ENCODE measurements around the gene SLC30A2. TPM values are rescaled to one million over a fixed set of nuclear protein-coding genes. Genes with fewer than 3 reads are reported as not detected.

Gene SLC30A2
- total RNA-seq, 1 donor from 2014 or later: not detected

DNA sequence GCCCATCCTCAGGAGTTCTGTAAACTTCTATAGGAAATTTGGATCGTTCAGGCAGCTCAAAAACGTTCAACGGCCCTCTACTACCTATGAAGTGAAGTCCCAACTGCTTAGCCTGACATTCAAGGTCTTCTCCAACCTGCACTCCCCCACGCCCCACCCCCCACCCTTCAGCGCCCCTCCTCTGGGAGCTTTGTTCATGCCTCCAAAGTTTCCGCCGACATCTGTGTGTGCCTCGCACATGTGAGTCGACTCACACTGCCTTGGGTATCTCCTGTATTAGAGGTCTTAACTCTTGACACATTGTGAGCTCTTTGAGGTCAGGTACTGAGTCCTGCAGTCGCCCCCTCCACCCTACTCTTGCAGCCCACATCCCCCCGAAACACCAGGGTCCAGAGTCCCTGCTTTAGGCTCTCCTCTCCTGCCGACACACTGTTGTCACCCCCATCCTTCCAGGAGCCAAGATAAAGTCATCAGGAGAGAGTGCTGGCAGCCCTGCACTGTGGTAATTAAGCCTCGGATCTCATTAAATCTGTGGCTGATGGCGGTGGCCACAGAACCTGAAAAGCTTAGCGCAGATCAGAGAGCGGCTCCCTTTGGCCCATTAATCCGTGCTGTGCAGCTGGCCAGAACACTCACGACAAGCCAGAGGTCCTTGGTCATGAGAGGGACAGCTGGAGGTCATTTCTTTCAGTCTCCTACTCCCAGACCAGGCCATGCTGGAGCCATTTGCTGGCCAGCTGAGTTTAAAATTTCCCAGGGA, 46.7 kb downstream of the SLC30A2 start:
- TF ChIP-seq, protein P1, sequence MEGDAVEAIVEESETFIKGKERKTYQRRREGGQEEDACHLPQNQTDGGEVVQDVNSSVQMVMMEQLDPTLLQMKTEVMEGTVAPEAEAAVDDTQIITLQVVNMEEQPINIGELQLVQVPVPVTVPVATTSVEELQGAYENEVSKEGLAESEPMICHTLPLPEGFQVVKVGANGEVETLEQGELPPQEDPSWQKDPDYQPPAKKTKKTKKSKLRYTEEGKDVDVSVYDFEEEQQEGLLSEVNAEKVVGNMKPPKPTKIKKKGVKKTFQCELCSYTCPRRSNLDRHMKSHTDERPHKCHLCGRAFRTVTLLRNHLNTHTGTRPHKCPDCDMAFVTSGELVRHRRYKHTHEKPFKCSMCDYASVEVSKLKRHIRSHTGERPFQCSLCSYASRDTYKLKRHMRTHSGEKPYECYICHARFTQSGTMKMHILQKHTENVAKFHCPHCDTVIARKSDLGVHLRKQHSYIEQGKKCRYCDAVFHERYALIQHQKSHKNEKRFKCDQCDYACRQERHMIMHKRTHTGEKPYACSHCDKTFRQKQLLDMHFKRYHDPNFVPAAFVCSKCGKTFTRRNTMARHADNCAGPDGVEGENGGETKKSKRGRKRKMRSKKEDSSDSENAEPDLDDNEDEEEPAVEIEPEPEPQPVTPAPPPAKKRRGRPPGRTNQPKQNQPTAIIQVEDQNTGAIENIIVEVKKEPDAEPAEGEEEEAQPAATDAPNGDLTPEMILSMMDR (conservative IDR thresholded peaks at IDR 0.05; ENCODE audit: low read depth, low read length): no peak
- no peak for DNase-seq (ENCODE audit: low read depth)
- H3K4me3 ChIP-seq (ENCODE audit: low read depth, low read length): no peak overlapping the region

DNA sequence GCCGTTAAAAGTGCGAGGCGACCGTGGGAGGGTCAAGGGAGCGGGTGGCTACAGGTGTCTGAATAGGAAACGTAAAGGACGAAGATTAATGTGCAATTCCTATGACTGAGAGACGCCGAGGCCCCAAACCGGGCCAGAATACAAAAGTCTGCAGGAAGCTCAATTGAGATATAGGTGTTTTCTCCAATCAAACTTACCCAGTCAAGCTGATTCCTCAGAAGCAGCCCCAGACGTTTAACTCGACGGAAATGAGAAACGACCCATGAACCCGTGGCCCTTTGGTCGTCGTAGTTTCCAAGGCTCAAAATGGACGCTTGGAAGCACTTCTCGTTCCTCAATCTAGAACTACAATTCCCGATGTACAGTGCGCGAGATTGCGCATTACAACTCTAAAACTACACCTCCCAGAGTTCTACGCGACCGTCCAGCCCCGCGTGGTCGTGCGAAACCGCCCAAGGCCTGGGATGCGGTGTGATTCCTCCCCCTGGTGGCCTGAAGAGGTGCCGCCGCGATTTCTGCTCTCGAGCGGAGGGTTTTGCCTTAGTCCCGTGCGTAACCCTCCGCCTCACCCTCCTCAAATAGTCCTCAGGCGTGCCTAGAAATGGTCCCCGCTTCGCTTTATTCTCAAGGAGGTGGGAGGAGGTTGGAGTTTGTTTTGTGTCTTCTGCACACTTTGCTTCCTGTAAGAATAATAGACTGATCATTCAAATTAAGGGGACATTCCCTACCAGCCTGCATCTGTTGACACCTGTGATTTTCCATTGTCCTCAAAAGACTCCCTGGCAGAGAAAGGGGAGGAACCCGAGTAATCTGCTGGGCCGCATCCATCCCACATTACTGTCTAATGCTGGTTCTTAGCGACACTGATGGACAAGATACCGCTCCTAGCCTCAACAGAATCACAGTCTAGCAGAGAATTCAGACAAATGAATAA, 47.8 kb downstream of the SLC30A2 start, which contains the start of gene PAFAH2:
Gene PAFAH2, minus strand, starts transcription at position 236 of the 934 bp plus-strand sequence. CDS start 7,247 bp downstream, outside the sequence.
- TF ChIP-seq, protein P1 (conservative IDR thresholded peaks at IDR 0.05; ENCODE audit: low read depth, low read length): peak; percentile 99
- H3K4me3 ChIP-seq (ENCODE audit: low read depth, low read length): peak within 1 kb of the TSS; percentile 69
- peak; percentile 97 for DNase-seq (ENCODE audit: low read depth)

DNA sequence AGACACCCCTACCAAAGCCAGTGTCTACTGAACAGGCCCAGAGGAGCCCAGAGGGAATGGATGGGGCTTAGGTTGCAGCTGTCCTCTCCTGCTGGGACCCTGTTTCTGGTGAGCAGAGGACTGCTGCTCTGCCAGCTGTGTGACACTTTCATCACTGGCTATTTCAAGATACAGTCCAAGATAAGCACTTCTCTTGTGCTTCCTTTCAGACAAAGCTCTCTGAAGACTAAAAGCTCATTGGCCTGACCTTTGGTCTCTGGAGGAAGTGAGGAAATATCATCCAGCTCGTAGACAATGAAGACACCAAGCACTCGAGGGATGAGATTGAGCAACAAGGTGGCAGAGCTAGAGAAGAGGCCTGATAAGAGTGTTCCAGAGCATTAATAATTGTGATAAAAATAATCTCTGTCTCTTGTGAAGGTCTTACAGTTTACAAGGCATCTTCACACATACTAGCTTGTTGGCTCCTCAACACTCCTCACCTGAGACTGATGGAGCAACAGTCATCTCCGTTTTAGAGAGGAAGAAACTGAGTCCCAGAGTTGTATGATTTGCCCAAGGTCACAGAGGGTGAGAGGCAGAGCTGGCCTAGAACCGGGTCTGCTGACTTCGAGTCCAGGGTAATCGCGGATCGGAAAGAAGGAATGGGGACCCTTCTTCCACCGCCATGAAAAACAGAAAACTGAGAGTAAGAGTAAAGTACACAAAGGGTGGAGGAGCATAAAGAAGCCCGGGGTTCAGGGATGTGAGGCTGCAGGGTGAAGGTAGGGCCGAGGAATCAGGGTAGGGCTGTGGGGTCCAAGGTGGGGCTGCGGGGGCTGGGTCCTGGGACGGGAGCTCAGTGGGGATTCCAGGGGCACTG, 48.7 kb downstream of the SLC30A2 start:
- DNase-seq (ENCODE audit: low read depth): peak; percentile 44
- TF ChIP-seq, protein P1 (conservative IDR thresholded peaks at IDR 0.05; ENCODE audit: low read depth, low read length): no peak
- H3K4me3 ChIP-seq (ENCODE audit: low read depth, low read length): peak overlapping the region; percentile 69

DNA sequence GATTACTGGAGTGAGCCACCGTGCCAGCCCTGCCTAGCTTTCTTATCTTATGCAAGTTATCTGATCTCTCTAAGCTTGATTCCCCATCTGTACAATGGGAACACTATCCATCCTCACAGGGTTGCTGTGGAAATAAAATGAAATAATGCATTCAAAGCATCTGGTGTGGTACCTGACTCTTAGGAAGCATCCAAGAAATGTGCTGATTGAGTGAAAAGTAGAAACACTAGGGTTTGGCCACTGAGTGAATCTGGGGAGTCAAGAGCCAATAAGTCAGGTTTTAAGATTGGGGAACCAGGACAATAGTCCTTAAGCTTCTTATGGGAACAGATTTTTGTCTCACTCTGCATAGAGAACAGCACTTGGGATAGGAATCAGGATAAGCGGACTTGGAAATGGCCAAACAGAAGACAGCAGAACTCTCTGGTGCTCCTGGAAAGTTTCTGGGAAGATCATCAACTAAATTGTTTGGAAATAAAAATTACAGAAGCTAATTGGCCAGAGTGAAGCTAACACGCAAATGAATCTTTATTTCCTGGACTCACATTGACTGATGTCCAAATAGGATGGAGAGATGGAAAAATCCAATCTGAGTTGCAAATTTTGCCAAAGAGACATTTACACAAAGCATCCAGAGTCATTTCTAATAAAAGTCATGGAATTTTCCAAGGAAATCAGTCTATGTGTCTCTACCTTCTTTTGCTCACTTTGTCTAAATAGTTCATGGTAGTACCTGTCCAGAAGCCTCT, 51.3 kb downstream of the SLC30A2 start:
- TF ChIP-seq, protein P1 (conservative IDR thresholded peaks at IDR 0.05; ENCODE audit: low read depth, low read length): no peak
- no peak for DNase-seq (ENCODE audit: low read depth)
- H3K4me3 ChIP-seq (ENCODE audit: low read depth, low read length): no peak overlapping the region

DNA sequence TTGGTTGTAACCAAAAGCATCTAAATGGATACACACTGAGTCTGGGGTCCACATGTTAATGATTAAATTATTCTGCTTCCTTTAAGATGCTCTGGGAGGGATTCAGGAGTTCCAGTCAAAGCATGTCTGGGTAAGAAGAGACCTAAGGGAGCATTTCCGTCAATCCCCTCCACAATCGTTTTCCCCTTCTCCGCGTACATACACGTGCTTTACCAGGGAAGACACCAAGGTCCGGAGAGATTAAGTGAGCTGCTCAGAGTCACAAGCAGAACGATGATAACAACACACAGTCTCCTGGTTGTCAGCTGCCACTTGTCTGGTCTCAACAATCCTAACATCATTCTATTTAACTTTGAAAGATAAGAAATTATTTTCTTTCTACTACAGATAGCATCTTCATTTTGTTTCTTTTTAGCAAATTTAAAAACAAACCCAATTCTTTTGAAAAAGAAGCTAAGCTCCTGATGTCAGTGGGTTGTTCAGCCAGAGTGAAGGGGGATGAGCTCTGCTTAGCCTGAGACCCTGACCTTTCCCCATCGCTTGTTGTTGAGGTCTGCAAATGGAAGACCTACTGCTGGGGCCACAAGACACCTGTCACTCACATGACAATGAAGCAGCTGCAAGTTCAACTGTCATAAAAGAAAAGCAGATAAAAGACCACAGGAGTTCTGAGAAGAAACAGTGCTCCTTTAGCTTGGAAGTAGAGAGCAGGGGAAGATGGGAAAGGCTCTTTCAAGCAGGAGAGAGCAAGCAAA, 52.5 kb downstream of the SLC30A2 start:
- TF ChIP-seq, protein P1 (conservative IDR thresholded peaks at IDR 0.05; ENCODE audit: low read depth, low read length): no peak
- DNase-seq (ENCODE audit: low read depth): no peak
- no peak overlapping the region for H3K4me3 ChIP-seq (ENCODE audit: low read depth, low read length)
